Adrenal gland (tissue), 12 donors: ENCODE measurements around the gene DMRTA2. TPM values are rescaled to one million over a fixed set of nuclear protein-coding genes. Genes with fewer than 3 reads are reported as not detected.

Experiments
- DNase-seq, 7 donors: peaks; one replicate each; pipeline ENCODE4 v3.0.0-alpha.2; 2019 to 2020
- H3K27ac ChIP-seq, 5 donors: fragments of 200-600 bp; sonication (generic) in 4 of 5; 1 replicate in 3 of 5; 2 replicates in 2 of 5; pipeline versions ENCODE4 v1.5.1 to v1.8.0; 2016 to 2020; ENCODE audit warnings: mild to moderate bottlenecking in 1 of 5
- H3K27me3 ChIP-seq: fragments of 200-600 bp; 2 replicates; pipeline ENCODE4 v1.8.0; 2021
- H3K36me3 ChIP-seq, 2 donors: fragments of 200-600 bp; replicated peaks in 1 of 2; 1 replicate in 1 of 2; 2 replicates in 1 of 2; pipeline versions ENCODE4 v1.5.1 to v1.8.0; 2018 to 2022
- H3K4me1 ChIP-seq, 2 donors: fragments of 200-600 bp; replicated peaks in 1 of 2; 1 replicate in 1 of 2; 2 replicates in 1 of 2; pipeline versions ENCODE4 v1.5.1 to v1.8.0; 2018 to 2021
- H3K4me3 ChIP-seq, 4 donors: fragments of 200-600 bp; sonication (generic) in 3 of 4; one replicate each; pipeline ENCODE4 v1.5.1; 2016 to 2018
- H3K9me3 ChIP-seq, 3 donors: fragments of 200-600 bp; sonication (generic) in 1 of 3; replicated peaks in 1 of 3; 1 replicate in 2 of 3; 2 replicates in 1 of 3; pipeline versions ENCODE4 v1.5.1 to v1.8.0; 2016 to 2021
- CTCF ChIP-seq, 6 experiments: fragments of 450-650 bp in 4 of 6; fragments of 200-600 bp in 2 of 6; sonication (generic) in 1 of 6; IDR thresholded peaks; 1 replicate in 5 of 6; 2 replicates in 1 of 6; pipeline versions ENCODE4 v1.5.1 to v1.8.0; 2016 to 2021; ENCODE audit warnings: antibody characterized with exemption in 6 of 6, mild to moderate bottlenecking in 2 of 6, moderate library complexity in 1 of 6
- POLR2A ChIP-seq, 2 donors: fragments of 450-650 bp; IDR thresholded peaks; one replicate each; pipeline ENCODE4 v1.6.1; 2017; ENCODE audit warnings: antibody characterized with exemption in 2 of 2, mild to moderate bottlenecking in 2 of 2, moderate library complexity in 1 of 2
- WGBS, 4 donors: extraction: QIAGEN DNeasy Blood & Tissue Kit in 2 of 4; methylation state at CpG; one replicate each; pipeline versions ENCODE4 v1.1.5 to v1.1.7; 2013 to 2017; 5-methylcytosine and 5-hydroxymethylcytosine counted together
- intact Hi-C, 2 donors: fragments of 100-400 bp; cut with DNase I; formaldehyde crosslinking; loops; one replicate each; pipeline versions ENCODE4 v1.14.1 to v1.15.0; 2022 to 2023
- polyA plus RNA-seq, 3 donors: library from polyadenylated mRNA; stranded (reverse); fragments of 200-250 nt in 2 of 3; fragments of 350-450 nt in 1 of 3; fragmentation: Illumina TruSeq in 1 of 3; extraction: RNeasy Lipid Tissue Mini Kit (QIAGEN cat#74804) in 1 of 3; gene quantifications; one replicate each; pipeline ENCODE4 v1.2.3, GENCODE V29; 2013 to 2014
- total RNA-seq, 9 donors: library from RNA; depleted of rRNA in 4 of 9; stranded (reverse); fragments of >200 nt in 4 of 9; fragments of 120-200 nt in 1 of 9; fragmentation: NEBNext Ultra II Directional in 1 of 9; extraction: Animal tissue kit (Norgen Biotek cat#: 25700) in 1 of 9; gene quantifications; one replicate each; pipeline versions ENCODE4 v1.1.0 to v1.2.4, GENCODE V29; 2013 to 2023
- donor health status: healthy with polysubstance abuse.
- donor health status: Bipolar disorder and iron deficiency.
- donor health status: DM: yes; HTN: yes; CAD: no.
- donor health status: DM: no; HTN: no; CAD: no.
- donor health status: DM: no; HTN: no; CAD: no.
- donor health status: DM: yes; HTN: yes; CAD: no.

The DMRTA2 gene
- total and polyA plus RNA-seq, 12 donors = 0.07 TPM; not detected in 11

GRCh38 chr1:50454911-50455310 lies 31.7 kb upstream of the DMRTA2 start:
- intact Hi-C loops = no loop called here
- Histone ChIP-seq H3K9me3 (no peaks in the 10 kb centered on the region), H3K36me3 (no peaks in the 10 kb centered on the region), H3K27me3 (no peaks in the 10 kb centered on the region), H3K4me1 (no peaks in the 10 kb centered on the region), H3K4me3 (no peak overlapping the region), H3K27ac (no peak overlapping the region)
- TF ChIP-seq CTCF (IDR thresholded peaks at IDR 0.05) (no peak), POLR2A (IDR thresholded peaks at IDR 0.05) (no peak)
- WGBS, 4 donors = 91 to 100% (median 95%) methylated on average over 1 of the region's 1 CpG
- no peak for DNase-seq

DNA sequence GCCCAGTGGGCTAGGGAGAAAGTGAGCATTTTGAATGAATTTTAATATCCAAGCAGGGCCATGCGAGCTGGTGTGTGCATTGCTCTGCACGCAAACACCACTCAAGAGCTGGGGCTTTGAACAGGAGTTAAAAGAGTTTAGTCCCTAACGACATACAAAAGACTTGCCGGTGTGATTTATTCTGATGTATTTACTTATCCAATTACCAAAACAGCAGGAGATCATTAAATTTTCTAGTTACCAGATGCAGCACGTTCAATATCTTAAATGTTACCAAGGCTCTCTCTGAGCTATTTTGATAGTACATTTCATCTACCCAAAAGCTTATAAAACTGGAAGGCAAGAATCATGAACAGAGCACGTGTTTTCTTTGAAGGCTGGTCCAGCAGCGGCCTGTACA lies 30.0 kb upstream of the DMRTA2 start:
- Histone ChIP-seq H3K27me3 (no peaks in the 10 kb centered on the region), H3K9me3 (no peaks in the 10 kb centered on the region), H3K36me3 (no peaks in the 10 kb centered on the region), H3K4me3 (no peak overlapping the region), H3K4me1 (no peaks in the 10 kb centered on the region), H3K27ac (no peak overlapping the region)
- intact Hi-C loops = no loop called here
- no peak for DNase-seq
- WGBS, 4 donors = 88 to 93% (median 90%) methylated on average over 7 of the region's 7 CpGs
- TF ChIP-seq POLR2A (IDR thresholded peaks at IDR 0.05) (no peak), CTCF (IDR thresholded peaks at IDR 0.05) (no peak)

DNA sequence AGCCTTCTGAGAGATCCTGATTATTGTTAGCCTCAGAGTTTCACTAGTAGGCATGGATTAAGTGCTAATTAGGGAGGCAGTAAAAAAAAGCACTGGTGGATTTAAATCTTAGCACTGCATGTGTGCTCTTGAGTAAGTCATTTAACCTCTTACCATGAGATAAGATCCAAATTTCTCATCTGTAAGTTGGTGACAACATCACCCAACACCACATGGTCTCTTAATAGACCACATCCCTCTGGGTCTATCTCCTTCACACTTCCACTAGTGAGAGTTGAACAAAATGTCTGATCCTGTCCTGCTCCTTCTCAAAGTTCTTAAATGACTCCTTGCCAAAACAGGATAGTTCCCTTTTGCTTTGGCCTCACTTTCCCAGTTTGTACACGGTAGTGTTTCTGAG lies 29.5 kb upstream of the DMRTA2 start:
- Histone ChIP-seq H3K4me3 (no peak overlapping the region), H3K27me3 (no peaks in the 10 kb centered on the region), H3K36me3 (no peaks in the 10 kb centered on the region), H3K9me3 (no peaks in the 10 kb centered on the region), H3K4me1 (no peaks in the 10 kb centered on the region), H3K27ac (no peak overlapping the region)
- 97 to 100% (median 100%) methylated on average over 1 of the region's 1 CpG for WGBS, 4 donors
- no peak for TF ChIP-seq CTCF (IDR thresholded peaks at IDR 0.05)
- TF ChIP-seq POLR2A (IDR thresholded peaks at IDR 0.05) = no peak
- intact Hi-C loops = no loop called here
- no peak for DNase-seq

GRCh38 chr1:50450861-50451653 lies 27.8 kb upstream of the DMRTA2 start:
- H3K36me3 ChIP-seq = no peaks in the 10 kb centered on the region
- H3K27ac ChIP-seq = no peak overlapping the region
- WGBS, 4 donors = 84 to 92% (median 89%) methylated on average over 4 of the region's 4 CpGs
- TF ChIP-seq CTCF (IDR thresholded peaks at IDR 0.05) (no peak), POLR2A (IDR thresholded peaks at IDR 0.05) (no peak)
- no peak for DNase-seq
- no peaks in the 10 kb centered on the region for H3K9me3 ChIP-seq
- intact Hi-C loops = no loop called here
- H3K27me3 ChIP-seq = no peaks in the 10 kb centered on the region
- H3K4me1 ChIP-seq = no peaks in the 10 kb centered on the region
- no peak overlapping the region for H3K4me3 ChIP-seq
